ENCODE data around the gene CNTLN. TPM values are rescaled to one million over a fixed set of nuclear protein-coding genes. Genes with fewer than 3 reads are reported as not detected.

CNTLN gene
- total RNA-seq, 1 donor from 2014 or later, result 10.1 TPM

GRCh38 chr9:17191082-17191481 lies 56.2 kb downstream of the CNTLN start:
- peaks cover 5% of the 10 kb centered on the region for H3K36me3 Mint-ChIP-seq
- no peaks in the 10 kb centered on the region for H3K27me3 Mint-ChIP-seq (ENCODE audit: insufficient read depth, low read depth)
- Histone ChIP-seq H3K27me3 (no peaks in the 10 kb centered on the region), H3K4me1 (no peaks in the 10 kb centered on the region), H4K20me1 (ENCODE audit: low read depth) (no peaks in the 10 kb centered on the region), H3F3A (ENCODE audit: low read depth) (no peaks in the 10 kb centered on the region), H3K36me3 (no peaks in the 10 kb centered on the region), H3K4me2 (no peak overlapping the region), H3K9me3 (ENCODE audit: low read depth) (no peaks in the 10 kb centered on the region), H2AFZ (replicated peaks) (no peak overlapping the region), H3K27ac (no peak overlapping the region), H3K79me2 (ENCODE audit: low read depth) (no peaks in the 10 kb centered on the region), H3K9ac (no peak overlapping the region), H3K4me3 (no peak overlapping the region)
- no peak for DNase-seq (ENCODE audit: low spot score)
- peaks cover 4% of the 10 kb centered on the region for H3K9me3 Mint-ChIP-seq
- H3K4me1 Mint-ChIP-seq, result peaks cover 6% of the 10 kb centered on the region
- H3K4me3 Mint-ChIP-seq, result no peak overlapping the region
- TF ChIP-seq, protein P1, sequence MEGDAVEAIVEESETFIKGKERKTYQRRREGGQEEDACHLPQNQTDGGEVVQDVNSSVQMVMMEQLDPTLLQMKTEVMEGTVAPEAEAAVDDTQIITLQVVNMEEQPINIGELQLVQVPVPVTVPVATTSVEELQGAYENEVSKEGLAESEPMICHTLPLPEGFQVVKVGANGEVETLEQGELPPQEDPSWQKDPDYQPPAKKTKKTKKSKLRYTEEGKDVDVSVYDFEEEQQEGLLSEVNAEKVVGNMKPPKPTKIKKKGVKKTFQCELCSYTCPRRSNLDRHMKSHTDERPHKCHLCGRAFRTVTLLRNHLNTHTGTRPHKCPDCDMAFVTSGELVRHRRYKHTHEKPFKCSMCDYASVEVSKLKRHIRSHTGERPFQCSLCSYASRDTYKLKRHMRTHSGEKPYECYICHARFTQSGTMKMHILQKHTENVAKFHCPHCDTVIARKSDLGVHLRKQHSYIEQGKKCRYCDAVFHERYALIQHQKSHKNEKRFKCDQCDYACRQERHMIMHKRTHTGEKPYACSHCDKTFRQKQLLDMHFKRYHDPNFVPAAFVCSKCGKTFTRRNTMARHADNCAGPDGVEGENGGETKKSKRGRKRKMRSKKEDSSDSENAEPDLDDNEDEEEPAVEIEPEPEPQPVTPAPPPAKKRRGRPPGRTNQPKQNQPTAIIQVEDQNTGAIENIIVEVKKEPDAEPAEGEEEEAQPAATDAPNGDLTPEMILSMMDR (IDR thresholded peaks at IDR 0.05), result no peak
- TF ChIP-seq EZH2phosphoT487 (IDR thresholded peaks at IDR 0.05) (no peak), EZH2 (IDR thresholded peaks at IDR 0.05) (no peak)
- H3K27ac Mint-ChIP-seq, result no peak overlapping the region

DNA sequence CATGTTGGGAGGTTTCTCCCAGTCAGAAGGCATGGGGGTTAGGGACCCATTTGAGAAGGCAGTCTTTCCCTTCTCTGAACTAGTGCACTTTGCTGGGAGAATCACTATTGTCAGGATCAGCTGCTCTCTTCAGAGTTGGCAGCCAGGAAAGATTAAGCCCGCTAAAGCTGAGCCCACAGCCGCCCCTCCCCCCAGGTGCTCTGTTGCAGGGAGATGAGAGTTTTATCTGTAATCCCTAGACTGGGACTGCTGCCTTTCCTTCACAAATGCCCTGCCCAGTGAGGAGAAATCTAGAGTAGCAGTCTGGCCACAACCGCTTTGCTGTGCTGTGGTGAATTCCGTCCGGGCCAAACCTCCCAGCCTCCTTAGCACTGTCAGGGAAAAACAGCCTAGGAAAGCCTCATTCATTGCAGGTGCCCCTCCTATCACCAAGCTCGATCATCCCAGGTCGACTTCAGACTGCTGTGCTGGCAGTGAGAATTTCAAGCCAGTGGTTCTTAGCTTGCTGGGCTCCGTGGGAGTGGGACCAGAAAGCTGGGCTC lies 69.8 kb downstream of the CNTLN start:
- H4K20me1 ChIP-seq (ENCODE audit: low read depth), result no peaks in the 10 kb centered on the region
- H3K27me3 ChIP-seq, result no peaks in the 10 kb centered on the region
- peak overlapping the region; percentile 52 for H3K4me2 ChIP-seq
- H3K9ac ChIP-seq, result no peak overlapping the region
- no peak overlapping the region for H3K27ac Mint-ChIP-seq
- no peak overlapping the region for H3K4me3 Mint-ChIP-seq
- peaks cover 5% of the 10 kb centered on the region for H3K9me3 ChIP-seq (ENCODE audit: low read depth)
- peaks cover 14% of the 10 kb centered on the region for H3K79me2 ChIP-seq (ENCODE audit: low read depth)
- H3K36me3 Mint-ChIP-seq, result peaks cover 28% of the 10 kb centered on the region
- peaks cover 57% of the 10 kb centered on the region for H3K9me3 Mint-ChIP-seq
- H3F3A ChIP-seq (ENCODE audit: low read depth), result peaks cover 5% of the 10 kb centered on the region
- peaks cover 13% of the 10 kb centered on the region for H3K4me1 ChIP-seq
- TF ChIP-seq, protein P1 (IDR thresholded peaks at IDR 0.05), result no peak
- TF ChIP-seq EZH2 (IDR thresholded peaks at IDR 0.05) (no peak), EZH2phosphoT487 (IDR thresholded peaks at IDR 0.05) (no peak)
- peak; percentile 79 for DNase-seq (ENCODE audit: low spot score)
- H3K27me3 Mint-ChIP-seq (ENCODE audit: insufficient read depth, low read depth), result peaks cover 2% of the 10 kb centered on the region
- H3K27ac ChIP-seq, result peak overlapping the region; percentile 23
- peaks cover 12% of the 10 kb centered on the region for H3K4me1 Mint-ChIP-seq
- H3K4me3 ChIP-seq, result no peak overlapping the region
- H2AFZ ChIP-seq (replicated peaks), result peak overlapping the region; percentile 47
- no peaks in the 10 kb centered on the region for H3K36me3 ChIP-seq

DNA sequence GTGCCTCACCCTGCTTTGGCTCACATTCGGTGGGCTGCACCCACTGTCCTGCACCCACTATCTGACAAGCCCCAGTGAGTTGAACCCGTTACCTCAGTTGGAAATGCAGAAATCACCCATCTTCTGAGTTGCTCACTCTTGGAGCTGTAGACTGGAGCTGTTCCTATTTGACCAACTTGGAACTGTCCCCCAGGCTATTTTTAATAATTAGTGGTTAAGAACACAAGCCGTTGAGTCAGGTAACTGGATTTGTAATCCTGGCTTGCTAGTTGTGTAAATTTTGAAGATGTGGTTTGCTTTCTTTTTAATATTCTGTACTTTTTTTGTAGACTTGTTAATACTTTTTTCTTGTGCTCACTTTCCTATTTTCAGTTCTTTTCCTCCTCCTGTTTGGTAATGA lies 81.2 kb downstream of the CNTLN start:
- H3K9me3 Mint-ChIP-seq, result peaks cover 32% of the 10 kb centered on the region
- no peak overlapping the region for H3K4me2 ChIP-seq
- H3K27me3 Mint-ChIP-seq (ENCODE audit: insufficient read depth, low read depth), result no peaks in the 10 kb centered on the region
- no peak overlapping the region for H3K27ac Mint-ChIP-seq
- peaks cover 6% of the 10 kb centered on the region for H3K36me3 Mint-ChIP-seq
- DNase-seq (ENCODE audit: low spot score), result no peak
- H3F3A ChIP-seq (ENCODE audit: low read depth), result no peaks in the 10 kb centered on the region
- no peaks in the 10 kb centered on the region for H3K36me3 ChIP-seq
- no peaks in the 10 kb centered on the region for H3K79me2 ChIP-seq (ENCODE audit: low read depth)
- TF ChIP-seq EZH2 (IDR thresholded peaks at IDR 0.05) (no peak), EZH2phosphoT487 (IDR thresholded peaks at IDR 0.05) (no peak)
- TF ChIP-seq, protein P1 (IDR thresholded peaks at IDR 0.05), result no peak
- no peaks in the 10 kb centered on the region for H3K4me1 ChIP-seq
- no peaks in the 10 kb centered on the region for H3K4me1 Mint-ChIP-seq
- H3K4me3 ChIP-seq, result no peak overlapping the region
- no peaks in the 10 kb centered on the region for H4K20me1 ChIP-seq (ENCODE audit: low read depth)
- no peak overlapping the region for H2AFZ ChIP-seq (replicated peaks)
- H3K4me3 Mint-ChIP-seq, result no peak overlapping the region
- no peak overlapping the region for H3K27ac ChIP-seq
- no peaks in the 10 kb centered on the region for H3K27me3 ChIP-seq
- no peaks in the 10 kb centered on the region for H3K9me3 ChIP-seq (ENCODE audit: low read depth)
- H3K9ac ChIP-seq, result no peak overlapping the region
